C4-2B (cell line): ENCODE data around the gene ALDH1A2.

ENCODE experiments used
- ZFX ChIP-seq: fragments of 450-650 bp; IDR thresholded peaks from 2 replicates; pipeline ENCODE4 v1.6.1; 2017
- TF ChIP-seq, protein P1 (sequence below): fragments of 450-650 bp; conservative IDR thresholded peaks from 2 replicates; pipeline ENCODE4 v1.5.1; 2017; ENCODE audit warnings: mild to moderate bottlenecking

DNA sequence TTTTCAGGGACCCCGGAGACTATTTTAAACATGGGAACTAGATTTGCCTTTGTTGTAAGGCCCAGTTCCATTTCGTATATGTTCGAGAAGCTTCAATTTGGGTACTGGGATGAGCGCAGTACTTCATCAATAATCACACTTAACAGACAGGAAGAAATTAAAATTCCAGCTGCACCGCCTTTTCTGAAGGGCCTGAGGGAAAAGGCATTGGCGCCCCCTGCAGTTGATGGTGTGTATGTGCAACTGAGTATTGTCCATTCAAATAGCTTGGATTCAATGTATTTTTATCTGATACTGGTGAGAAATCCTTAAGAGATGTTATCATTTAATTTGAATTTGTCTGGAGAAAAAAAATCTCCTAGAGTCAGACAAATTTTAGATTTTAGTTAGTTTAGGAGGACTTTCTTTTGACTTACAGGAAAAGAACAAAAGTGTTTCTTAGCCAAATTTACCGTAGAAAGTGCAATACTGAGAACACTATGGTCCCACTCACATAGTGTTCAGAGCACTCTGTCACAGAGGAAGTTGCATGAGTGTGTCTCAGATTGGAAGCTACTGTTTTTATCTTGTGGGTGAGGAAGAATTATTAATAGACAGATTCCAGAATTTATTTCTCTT is 5.4 kb upstream of the ALDH1A2 start:
- TF ChIP-seq, protein P1, sequence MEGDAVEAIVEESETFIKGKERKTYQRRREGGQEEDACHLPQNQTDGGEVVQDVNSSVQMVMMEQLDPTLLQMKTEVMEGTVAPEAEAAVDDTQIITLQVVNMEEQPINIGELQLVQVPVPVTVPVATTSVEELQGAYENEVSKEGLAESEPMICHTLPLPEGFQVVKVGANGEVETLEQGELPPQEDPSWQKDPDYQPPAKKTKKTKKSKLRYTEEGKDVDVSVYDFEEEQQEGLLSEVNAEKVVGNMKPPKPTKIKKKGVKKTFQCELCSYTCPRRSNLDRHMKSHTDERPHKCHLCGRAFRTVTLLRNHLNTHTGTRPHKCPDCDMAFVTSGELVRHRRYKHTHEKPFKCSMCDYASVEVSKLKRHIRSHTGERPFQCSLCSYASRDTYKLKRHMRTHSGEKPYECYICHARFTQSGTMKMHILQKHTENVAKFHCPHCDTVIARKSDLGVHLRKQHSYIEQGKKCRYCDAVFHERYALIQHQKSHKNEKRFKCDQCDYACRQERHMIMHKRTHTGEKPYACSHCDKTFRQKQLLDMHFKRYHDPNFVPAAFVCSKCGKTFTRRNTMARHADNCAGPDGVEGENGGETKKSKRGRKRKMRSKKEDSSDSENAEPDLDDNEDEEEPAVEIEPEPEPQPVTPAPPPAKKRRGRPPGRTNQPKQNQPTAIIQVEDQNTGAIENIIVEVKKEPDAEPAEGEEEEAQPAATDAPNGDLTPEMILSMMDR, result peak; percentile 98
- no peak for TF ChIP-seq ZFX
